ENCODE measurements around the gene FXYD5.

- TF ChIP-seq EP300 (IDR thresholded peaks at IDR 0.05; ENCODE audit: borderline replicate concordance in 1 of 2, control insufficient read depth in 1 of 2, low read depth in 2 of 2, low read length in 2 of 2): peak; percentile 87 to 92
- no peak for TF ChIP-seq NR2C1 (IDR thresholded peaks at IDR 0.05)
- TF ChIP-seq EZH2 (IDR thresholded peaks at IDR 0.05; ENCODE audit: borderline replicate concordance, control insufficient read depth, low read depth, low read length): no peak
- TF ChIP-seq, protein P1, sequence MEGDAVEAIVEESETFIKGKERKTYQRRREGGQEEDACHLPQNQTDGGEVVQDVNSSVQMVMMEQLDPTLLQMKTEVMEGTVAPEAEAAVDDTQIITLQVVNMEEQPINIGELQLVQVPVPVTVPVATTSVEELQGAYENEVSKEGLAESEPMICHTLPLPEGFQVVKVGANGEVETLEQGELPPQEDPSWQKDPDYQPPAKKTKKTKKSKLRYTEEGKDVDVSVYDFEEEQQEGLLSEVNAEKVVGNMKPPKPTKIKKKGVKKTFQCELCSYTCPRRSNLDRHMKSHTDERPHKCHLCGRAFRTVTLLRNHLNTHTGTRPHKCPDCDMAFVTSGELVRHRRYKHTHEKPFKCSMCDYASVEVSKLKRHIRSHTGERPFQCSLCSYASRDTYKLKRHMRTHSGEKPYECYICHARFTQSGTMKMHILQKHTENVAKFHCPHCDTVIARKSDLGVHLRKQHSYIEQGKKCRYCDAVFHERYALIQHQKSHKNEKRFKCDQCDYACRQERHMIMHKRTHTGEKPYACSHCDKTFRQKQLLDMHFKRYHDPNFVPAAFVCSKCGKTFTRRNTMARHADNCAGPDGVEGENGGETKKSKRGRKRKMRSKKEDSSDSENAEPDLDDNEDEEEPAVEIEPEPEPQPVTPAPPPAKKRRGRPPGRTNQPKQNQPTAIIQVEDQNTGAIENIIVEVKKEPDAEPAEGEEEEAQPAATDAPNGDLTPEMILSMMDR (IDR thresholded peaks at IDR 0.05 in 2 of 3, conservative IDR thresholded peaks at IDR 0.05 in 1 of 3; ENCODE audit: control insufficient read depth in 2 of 3, extremely low read depth in 1 of 3, insufficient read depth in 1 of 3, low read depth in 3 of 3, low read length in 3 of 3): no peak
- TF ChIP-seq ZNF217 (IDR thresholded peaks at IDR 0.05): 0 out of 2 replicates have a peak, but pooled peaks have one; percentile 34
These were observed 59.4 kb downstream of the FXYD5 start for GRCh38 chr19:35213663-35214632.

Data from GM12878 (cell line).